Calu3 (cell line): ENCODE measurements around the gene IDUA. TPM values are rescaled to one million over a fixed set of nuclear protein-coding genes. Genes with fewer than 3 reads are reported as not detected.

Experiments
- BruUV-seq: library from RNA; stranded (reverse); fragments of 400-500 nt; replicated peaks from 2 replicates; lab custom pipeline; 2021; lab: Mats Ljungman, UMichigan
- CTCF ChIA-PET: fragments of 300-600 bp; sonication (Branson Sonifier 250); formaldehyde crosslinking; loops from one replicate; lab custom pipeline; 2022; ENCODE audit warnings: antibody characterized with exemption; lab: Charles Lee
- DNase-seq: peaks from one replicate; pipeline ENCODE4 v3.0.0; 2022
- H3K27ac Mint-ChIP-seq: one replicate; pipeline ENCODE4 v1.8.0; 2022; ENCODE audit warnings: mixed read lengths; ENCODE audit not compliant: unreplicated experiment
- H3K27me3 Mint-ChIP-seq: one replicate; pipeline ENCODE4 v1.8.0; 2022; ENCODE audit warnings: mixed read lengths; ENCODE audit not compliant: unreplicated experiment
- H3K36me3 Mint-ChIP-seq: one replicate; pipeline ENCODE4 v1.8.0; 2022; ENCODE audit warnings: mild to moderate bottlenecking, moderate library complexity, mixed read lengths; ENCODE audit not compliant: insufficient read depth, unreplicated experiment
- H3K4me1 Mint-ChIP-seq: one replicate; pipeline ENCODE4 v1.8.0; 2022; ENCODE audit warnings: mild to moderate bottlenecking, low read depth, mixed read lengths; ENCODE audit not compliant: unreplicated experiment
- H3K4me3 Mint-ChIP-seq: one replicate; pipeline ENCODE4 v1.8.0; 2022; ENCODE audit warnings: mild to moderate bottlenecking, low read depth, moderate library complexity, mixed read lengths; ENCODE audit not compliant: unreplicated experiment
- H3K9me3 Mint-ChIP-seq: one replicate; pipeline ENCODE4 v1.8.0; 2022; ENCODE audit warnings: low read depth, mixed read lengths; ENCODE audit not compliant: unreplicated experiment
- CTCF ChIP-seq: fragments of 200-600 bp; IDR thresholded peaks from one replicate; pipeline ENCODE4 v1.8.0; 2022; ENCODE audit warnings: antibody characterized with exemption; ENCODE audit not compliant: unreplicated experiment
- intact Hi-C: fragments of 100-400 bp; cut with micrococcal nuclease; formaldehyde crosslinking; loops from one replicate; pipeline ENCODE4 v1.10.0; 2022; ENCODE audit not compliant: unreplicated experiment
- total RNA-seq: library from RNA; stranded (reverse); gene quantifications from 2 replicates; pipeline ENCODE4 v1.2.3, GENCODE V29; 2022

IDUA gene
- total RNA-seq, 1 experiment from 2014 or later, result 38.8 TPM

DNA sequence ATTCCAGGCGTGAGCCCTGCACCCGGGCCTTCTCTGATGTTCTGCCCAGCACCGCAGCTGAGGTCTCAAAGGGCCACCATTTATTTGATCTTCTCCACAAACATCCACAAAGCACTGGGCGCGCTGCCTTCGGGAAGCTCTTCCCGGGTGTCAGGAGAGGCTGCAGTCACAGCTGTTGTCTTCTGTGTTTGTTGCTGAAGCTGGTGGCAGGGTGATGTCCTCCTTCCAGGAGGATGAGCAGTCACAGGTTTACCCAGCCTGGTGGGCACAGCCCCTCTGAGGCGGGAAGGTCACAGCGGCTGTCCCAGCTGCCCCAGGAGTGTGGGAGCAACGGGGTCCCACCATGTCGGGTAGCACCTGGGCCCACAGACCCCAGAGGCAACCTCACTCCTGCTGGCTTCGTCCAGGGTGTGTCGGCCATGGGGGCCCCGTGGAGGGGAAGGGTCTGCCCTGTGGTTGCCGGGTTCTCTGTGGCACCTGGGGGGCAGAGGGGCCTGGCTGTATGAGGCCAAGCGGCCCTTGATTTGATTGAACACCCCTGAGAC is 52.2 kb downstream of the IDUA start:
- BruUV-seq, result no TSS peak
- no peak for DNase-seq
- Mint-ChIP-seq H3K4me1 (peaks cover 26% of the 10 kb centered on the region), H3K36me3 (peaks cover 12% of the 10 kb centered on the region), H3K27ac (no peak overlapping the region), H3K27me3 (no peaks in the 10 kb centered on the region), H3K4me3 (no peak overlapping the region), H3K9me3 (no peaks in the 10 kb centered on the region)
- intact Hi-C loops, result no loop called here
- CTCF ChIA-PET, result no interaction called here
- TF ChIP-seq CTCF, result no peak

DNA sequence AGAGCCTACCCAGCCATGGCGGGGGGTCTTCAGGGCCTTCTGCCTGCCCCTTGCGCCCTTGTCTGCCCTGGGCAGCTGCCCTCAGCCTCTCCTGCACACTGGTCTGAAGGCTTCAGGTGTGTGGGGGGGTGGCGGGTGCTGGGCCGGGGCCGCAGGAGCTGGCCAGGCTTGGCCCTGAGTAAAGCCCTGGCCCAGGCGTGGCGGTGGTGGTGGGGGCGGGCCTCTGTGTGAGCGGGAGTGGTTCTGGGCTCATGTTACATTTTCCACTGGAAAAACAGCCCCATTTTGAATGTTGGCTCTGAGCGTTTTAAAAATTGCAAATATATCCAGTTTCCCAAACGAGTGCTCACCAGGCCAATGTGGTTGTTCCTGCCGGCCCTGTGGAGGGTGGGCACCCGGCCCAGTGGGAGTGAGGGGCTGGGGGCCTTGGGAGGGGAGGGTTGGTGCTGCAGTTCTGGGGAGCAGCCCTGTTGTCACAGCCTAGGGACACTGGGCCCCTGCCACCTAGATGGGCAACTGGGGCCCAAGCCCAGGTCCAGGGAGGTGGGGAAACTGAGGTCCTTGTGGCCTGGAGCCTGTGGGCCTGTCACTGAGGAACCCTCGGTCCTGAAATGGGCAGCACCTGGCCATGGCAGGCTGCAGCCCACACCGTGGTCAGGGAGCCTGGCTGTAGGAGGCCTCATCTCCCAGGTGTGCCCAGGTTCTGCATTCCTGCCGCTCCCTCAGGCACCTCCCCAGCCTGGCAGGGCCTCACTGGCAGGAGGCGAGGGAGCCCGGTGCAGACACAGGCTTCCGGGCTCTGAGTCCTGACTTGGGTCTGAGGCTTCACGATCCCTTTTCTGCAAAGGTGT is 52.9 kb downstream of the IDUA start:
- peaks cover 12% of the 10 kb centered on the region for H3K36me3 Mint-ChIP-seq
- no peak overlapping the region for H3K27ac Mint-ChIP-seq
- DNase-seq, result peak; percentile 47
- H3K4me1 Mint-ChIP-seq, result peaks cover 26% of the 10 kb centered on the region
- H3K27me3 Mint-ChIP-seq, result no peaks in the 10 kb centered on the region
- intact Hi-C loops, result no loop called here
- TF ChIP-seq CTCF, result no peak
- no peaks in the 10 kb centered on the region for H3K9me3 Mint-ChIP-seq
- H3K4me3 Mint-ChIP-seq, result no peak overlapping the region
- CTCF ChIA-PET, result no interaction called here
- no TSS peak for BruUV-seq

DNA sequence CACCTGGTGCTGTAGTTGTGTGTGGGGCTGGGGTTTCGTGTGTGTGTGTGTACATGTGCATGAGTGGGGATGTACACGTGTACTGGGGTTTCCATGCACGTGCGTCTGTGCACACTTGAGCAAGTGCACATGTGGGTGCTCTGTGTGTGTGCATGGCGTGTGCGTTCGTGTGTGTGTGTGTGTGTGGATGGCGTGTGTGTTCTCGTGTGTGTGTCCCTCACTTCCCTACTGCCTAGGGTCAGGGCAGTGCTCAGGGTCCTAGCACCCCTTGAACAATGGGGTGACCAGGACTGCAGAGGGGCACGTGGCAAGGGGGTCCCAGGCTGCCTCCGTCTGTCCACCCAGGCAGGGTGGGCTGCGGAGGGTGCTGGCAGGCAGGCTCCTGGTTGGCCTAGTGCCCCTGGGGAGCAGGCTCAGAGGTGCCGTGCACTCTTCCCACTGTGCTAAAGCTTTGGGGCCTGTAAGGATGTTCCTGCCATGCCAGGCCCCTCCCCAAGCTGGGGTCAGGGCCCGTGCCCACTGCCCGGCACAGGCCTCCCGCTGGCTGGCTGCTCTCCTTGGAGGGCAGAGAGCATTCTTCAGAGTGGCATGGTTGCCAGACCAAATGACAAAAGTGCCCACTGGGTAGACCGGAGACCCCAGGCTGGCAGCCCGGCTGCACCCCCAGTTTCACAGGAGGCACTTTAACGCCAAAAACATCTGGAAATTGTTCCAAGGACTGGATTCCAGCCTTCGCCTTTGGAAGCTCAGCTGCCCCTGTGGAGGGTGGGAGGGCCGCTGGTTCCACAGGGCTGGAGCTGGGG is 53.7 kb downstream of the IDUA start:
- no peak for DNase-seq
- Mint-ChIP-seq H3K4me3 (no peak overlapping the region), H3K27ac (no peak overlapping the region), H3K9me3 (no peaks in the 10 kb centered on the region), H3K36me3 (peaks cover 12% of the 10 kb centered on the region), H3K4me1 (peaks cover 26% of the 10 kb centered on the region), H3K27me3 (no peaks in the 10 kb centered on the region)
- CTCF ChIA-PET, result interaction anchor here (0.6 kb wide), 1 partner anchor 13 kb away, joined by 3 read pairs; no protein-coding TSS in a partner anchor
- BruUV-seq, result no TSS peak
- no peak for TF ChIP-seq CTCF
- intact Hi-C loops, result no loop called here

GRCh38 chr4:1041147-1041935 is 54.5 kb downstream of the IDUA start:
- peak overlapping the region; percentile 26 for H3K4me3 Mint-ChIP-seq
- intact Hi-C loops, result no loop called here
- CTCF ChIA-PET, result interaction anchor here (0.6 kb wide), 1 partner anchor 12 kb away, joined by 3 read pairs; no protein-coding TSS in a partner anchor

More at GRCh38 chr4:1041147-1041935, 54.5 kb downstream of the IDUA start:
- H3K27me3 Mint-ChIP-seq, result no peaks in the 10 kb centered on the region
- H3K9me3 Mint-ChIP-seq, result no peaks in the 10 kb centered on the region
- TF ChIP-seq CTCF, result no peak
- peaks cover 26% of the 10 kb centered on the region for H3K4me1 Mint-ChIP-seq
- no TSS peak for BruUV-seq
- H3K36me3 Mint-ChIP-seq, result peaks cover 12% of the 10 kb centered on the region
- H3K27ac Mint-ChIP-seq, result no peak overlapping the region
- DNase-seq, result peak; percentile 37
